Measurements from ENCODE around the gene DYRK1B. TPM values are rescaled to one million over a fixed set of nuclear protein-coding genes. Genes with fewer than 3 reads are reported as not detected.

Gene DYRK1B
- total RNA-seq, 1 donor from 2014 or later: 90.7 TPM

- peaks cover 3% of the 10 kb centered on the region for H3K27me3 Mint-ChIP-seq
- H3K36me3 Mint-ChIP-seq (ENCODE audit: insufficient read depth): peaks cover under 1% of the 10 kb centered on the region
- peaks cover 30% of the 10 kb centered on the region for H3K4me1 Mint-ChIP-seq (ENCODE audit: low read depth)
- no peaks in the 10 kb centered on the region for H3K9me3 Mint-ChIP-seq (ENCODE audit: low read depth)
- no peak for DNase-seq (ENCODE audit: low spot score, unreplicated experiment)
- peak overlapping the region; percentile 93 for H3K27ac Mint-ChIP-seq
- no peak overlapping the region for H3K4me3 Mint-ChIP-seq (ENCODE audit: low read depth)
- TF ChIP-seq CTCF (IDR thresholded peaks at IDR 0.05; ENCODE audit: unreplicated experiment): no peak
Measured at GRCh38 chr19:39847525-39847924, 13.6 kb upstream of the DYRK1B start.

- no peak for TF ChIP-seq CTCF (IDR thresholded peaks at IDR 0.05; ENCODE audit: unreplicated experiment)
- Mint-ChIP-seq H3K27me3 (peaks cover 3% of the 10 kb centered on the region), H3K4me3 (ENCODE audit: low read depth) (peak overlapping the region; percentile 92), H3K4me1 (ENCODE audit: low read depth) (peaks cover 33% of the 10 kb centered on the region), H3K9me3 (ENCODE audit: low read depth) (no peaks in the 10 kb centered on the region), H3K27ac (peak overlapping the region; percentile 93), H3K36me3 (ENCODE audit: insufficient read depth) (peaks cover 2% of the 10 kb centered on the region)
- no peak for DNase-seq (ENCODE audit: low spot score, unreplicated experiment)
Measured at GRCh38 chr19:39846678-39847486, 12.9 kb upstream of the DYRK1B start.

- Mint-ChIP-seq H3K4me3 (ENCODE audit: low read depth) (peak within 1 kb of the TSS; percentile 92), H3K4me1 (ENCODE audit: low read depth) (peaks cover 33% of the 10 kb centered on the region), H3K36me3 (ENCODE audit: insufficient read depth) (peaks cover 2% of the 10 kb centered on the region), H3K27me3 (peaks cover 3% of the 10 kb centered on the region), H3K9me3 (ENCODE audit: low read depth) (no peaks in the 10 kb centered on the region), H3K27ac (peak within 1 kb of the TSS; percentile 93)
- no peak for TF ChIP-seq CTCF (IDR thresholded peaks at IDR 0.05; ENCODE audit: unreplicated experiment)
- DNase-seq (ENCODE audit: low spot score, unreplicated experiment): peak; percentile 97
Measured at GRCh38 chr19:39845933-39846677, 12.1 kb upstream of the DYRK1B start, which contains the start of gene FBL. Gene FBL (minus strand): TSS chr19:39846379. CDS start chr19:39846300, 79 bp downstream.

- TF ChIP-seq CTCF (IDR thresholded peaks at IDR 0.05; ENCODE audit: unreplicated experiment): no peak
- Mint-ChIP-seq H3K27ac (peak overlapping the region; percentile 93), H3K36me3 (ENCODE audit: insufficient read depth) (peaks cover 2% of the 10 kb centered on the region), H3K9me3 (ENCODE audit: low read depth) (no peaks in the 10 kb centered on the region), H3K4me1 (ENCODE audit: low read depth) (peaks cover 33% of the 10 kb centered on the region), H3K27me3 (peaks cover 3% of the 10 kb centered on the region), H3K4me3 (ENCODE audit: low read depth) (peak overlapping the region; percentile 92)
- DNase-seq (ENCODE audit: low spot score, unreplicated experiment): no peak
Measured at GRCh38 chr19:39845584-39845932, 11.6 kb upstream of the DYRK1B start.

- no peak for TF ChIP-seq CTCF (IDR thresholded peaks at IDR 0.05; ENCODE audit: unreplicated experiment)
- Mint-ChIP-seq H3K4me3 (ENCODE audit: low read depth) (peak overlapping the region; percentile 92), H3K27me3 (peaks cover 3% of the 10 kb centered on the region), H3K36me3 (ENCODE audit: insufficient read depth) (peaks cover 2% of the 10 kb centered on the region), H3K4me1 (ENCODE audit: low read depth) (peaks cover 33% of the 10 kb centered on the region), H3K9me3 (ENCODE audit: low read depth) (no peaks in the 10 kb centered on the region), H3K27ac (peak overlapping the region; percentile 15)
- DNase-seq (ENCODE audit: low spot score, unreplicated experiment): no peak
Measured at GRCh38 chr19:39845172-39845571, 11.2 kb upstream of the DYRK1B start.
